Measurements from ENCODE around the gene PITPNC1. TPM values are rescaled to one million over a fixed set of nuclear protein-coding genes. Genes with fewer than 3 reads are reported as not detected.
"Not testable (repeated sequence)": the region's sequence is repeated elsewhere in the genome, so short reads cannot be mapped to it uniquely, and the experiment has no call there.

The PITPNC1 gene
- total RNA-seq, 1 experiment from 2014 or later = 23.1 TPM

DNA sequence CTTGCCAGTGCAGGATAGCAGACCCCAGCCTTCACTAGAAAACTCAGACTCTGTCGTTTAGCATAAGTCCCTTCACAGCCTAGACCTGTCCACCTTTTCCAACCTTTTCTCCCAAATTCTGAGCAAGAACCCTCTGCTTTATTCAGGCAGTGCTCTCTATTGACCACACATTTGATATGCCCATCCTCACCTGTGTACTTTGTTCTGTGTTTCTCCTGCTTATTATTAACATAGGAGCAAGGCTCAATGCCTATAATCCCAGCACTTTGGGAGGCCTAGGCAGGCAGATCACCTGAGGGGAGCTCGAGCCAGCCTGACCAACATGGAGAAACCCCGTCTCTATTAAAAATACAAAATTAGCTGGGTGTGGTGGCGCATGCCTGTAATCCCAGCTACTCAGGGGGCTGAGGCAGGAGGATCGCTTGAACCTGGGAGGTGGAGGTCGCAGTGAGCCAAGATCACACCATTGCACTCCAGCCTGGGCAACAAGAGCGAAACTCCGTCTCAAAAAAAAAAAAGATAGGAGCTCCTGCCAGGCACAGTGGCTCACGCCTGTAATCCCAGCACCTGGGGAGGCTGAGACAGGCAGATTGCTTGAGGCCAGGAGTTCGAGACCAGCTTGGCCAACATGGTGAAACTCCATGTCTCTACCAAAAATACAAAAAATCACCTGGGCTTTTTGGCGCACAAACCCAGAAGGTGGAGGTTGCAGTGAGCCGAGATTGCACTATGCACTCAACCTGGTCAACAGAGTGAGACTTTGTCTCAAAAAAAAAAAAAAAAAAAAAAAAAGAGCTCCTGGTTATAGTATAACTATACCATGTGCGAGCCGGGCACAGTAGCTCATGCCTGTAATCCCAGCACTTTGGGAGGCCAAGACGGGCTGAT lies 350.3 kb downstream of the PITPNC1 start:
- H3K4me2 ChIP-seq (ENCODE audit: low read length); H4K20me1 ChIP-seq (ENCODE audit: low read length); H3K9me2 ChIP-seq (replicated peaks; ENCODE audit: low read length); H3K27me3 ChIP-seq (ENCODE audit: low read length); POLR2A ChIA-PET (ENCODE audit: unreplicated experiment); H3K4me1 ChIP-seq (ENCODE audit: insufficient read depth, low read length); CTCF ChIA-PET; H3K27ac ChIP-seq (ENCODE audit: low read length); H3F3A ChIP-seq (ENCODE audit: low read length, unreplicated experiment); H3K4me3 ChIP-seq (ENCODE audit: low read length); BruUV-seq (replicated peaks); ATAC-seq; DNase-seq; intact Hi-C loops (cut with micrococcal nuclease); H3K9ac ChIP-seq (ENCODE audit: low read length); H2AFZ ChIP-seq (ENCODE audit: low read length); H3K9me3 ChIP-seq (ENCODE audit: low read length): not testable (repeated sequence)
- Histone ChIP-seq H3K36me3 (ENCODE audit: low read depth, low read length) (peaks cover 79% of the 10 kb centered on the region), H3K79me2 (ENCODE audit: low read length) (peaks cover 12% of the 10 kb centered on the region; the same call in 1 of the 2 replicates)

- no TSS peak for BruUV-seq (replicated peaks)
- Histone ChIP-seq H2AFZ (ENCODE audit: low read length) (no peak overlapping the region), H3K4me1 (ENCODE audit: insufficient read depth, low read length) (no peaks in the 10 kb centered on the region), H3F3A (ENCODE audit: low read length, unreplicated experiment) (no peaks in the 10 kb centered on the region), H3K27ac (ENCODE audit: low read length) (no peak overlapping the region), H3K9me3 (ENCODE audit: low read length) (no peaks in the 10 kb centered on the region), H3K9ac (ENCODE audit: low read length) (no peak overlapping the region), H3K9me2 (replicated peaks; ENCODE audit: low read length) (no peaks in the 10 kb centered on the region), H3K4me2 (ENCODE audit: low read length) (no peak overlapping the region), H3K79me2 (ENCODE audit: low read length) (peaks cover 19% of the 10 kb centered on the region; the same call in 1 of the 2 replicates), H4K20me1 (ENCODE audit: low read length) (no peaks in the 10 kb centered on the region), H3K36me3 (ENCODE audit: low read depth, low read length) (peaks cover 78% of the 10 kb centered on the region), H3K4me3 (ENCODE audit: low read length) (no peak overlapping the region), H3K27me3 (ENCODE audit: low read length) (no peaks in the 10 kb centered on the region)
- intact Hi-C loops (cut with micrococcal nuclease) = no loop called here
- POLR2A ChIA-PET (ENCODE audit: unreplicated experiment) = no interaction called here
- CTCF ChIA-PET = no interaction called here
- TF ChIP-seq EZH2 (IDR thresholded peaks at IDR 0.05; ENCODE audit: low read length, unreplicated experiment) (no peak), CTCF (conservative IDR thresholded peaks at IDR 0.05; ENCODE audit: low read depth, low read length) (no peak), EZH2phosphoT487 (IDR thresholded peaks at IDR 0.05; ENCODE audit: borderline replicate concordance, low read length) (no peak)
- no peak for ATAC-seq
- no peak for DNase-seq
These were observed 352.8 kb downstream of the PITPNC1 start for GRCh38 chr17:67729903-67730302.

GRCh38 chr17:67730731-67731130 lies 353.6 kb downstream of the PITPNC1 start:
- H3F3A ChIP-seq (ENCODE audit: low read length, unreplicated experiment) = no peaks in the 10 kb centered on the region
- DNase-seq (no peak), ATAC-seq (no peak)
- H3K9me2 ChIP-seq (replicated peaks; ENCODE audit: low read length) = no peaks in the 10 kb centered on the region
- TF ChIP-seq CTCF (conservative IDR thresholded peaks at IDR 0.05; ENCODE audit: low read depth, low read length) (no peak), EZH2 (IDR thresholded peaks at IDR 0.05; ENCODE audit: low read length, unreplicated experiment) (no peak), EZH2phosphoT487 (IDR thresholded peaks at IDR 0.05; ENCODE audit: borderline replicate concordance, low read length) (no peak)
- H3K36me3 ChIP-seq (ENCODE audit: low read depth, low read length) = peaks cover 74% of the 10 kb centered on the region
- H3K4me2 ChIP-seq (ENCODE audit: low read length) = no peak overlapping the region
- no peak overlapping the region for H3K9ac ChIP-seq (ENCODE audit: low read length)
- no peak overlapping the region for H2AFZ ChIP-seq (ENCODE audit: low read length)
- H4K20me1 ChIP-seq (ENCODE audit: low read length) = no peaks in the 10 kb centered on the region
- ChIA-PET POLR2A (ENCODE audit: unreplicated experiment) (no interaction called here), CTCF (no interaction called here)
- no peaks in the 10 kb centered on the region for H3K4me1 ChIP-seq (ENCODE audit: insufficient read depth, low read length)
- H3K4me3 ChIP-seq (ENCODE audit: low read length) = no peak overlapping the region
- H3K27me3 ChIP-seq (ENCODE audit: low read length) = no peaks in the 10 kb centered on the region
- H3K79me2 ChIP-seq (ENCODE audit: low read length) = peaks cover 19% of the 10 kb centered on the region; the same call in 1 of the 2 replicates
- intact Hi-C loops (cut with micrococcal nuclease) = no loop called here
- BruUV-seq (replicated peaks) = no TSS peak
- H3K27ac ChIP-seq (ENCODE audit: low read length) = no peak overlapping the region
- no peaks in the 10 kb centered on the region for H3K9me3 ChIP-seq (ENCODE audit: low read length)

All from PC-3 (cell line).